DMS53 treated with DMSO at 0.1 percent for 48 hours (cell line): ENCODE measurements around the gene MAGI2.
"Not testable (repeated sequence)": the region's sequence is repeated elsewhere in the genome, so short reads cannot be mapped to it uniquely, and the experiment has no call there.

Source experiments
- DNase-seq: peaks from one replicate; lab custom pipeline; 2025; ENCODE audit not compliant: unreplicated experiment; lab: John Stamatoyannopoulos, UW

The MAGI2 gene

DNA sequence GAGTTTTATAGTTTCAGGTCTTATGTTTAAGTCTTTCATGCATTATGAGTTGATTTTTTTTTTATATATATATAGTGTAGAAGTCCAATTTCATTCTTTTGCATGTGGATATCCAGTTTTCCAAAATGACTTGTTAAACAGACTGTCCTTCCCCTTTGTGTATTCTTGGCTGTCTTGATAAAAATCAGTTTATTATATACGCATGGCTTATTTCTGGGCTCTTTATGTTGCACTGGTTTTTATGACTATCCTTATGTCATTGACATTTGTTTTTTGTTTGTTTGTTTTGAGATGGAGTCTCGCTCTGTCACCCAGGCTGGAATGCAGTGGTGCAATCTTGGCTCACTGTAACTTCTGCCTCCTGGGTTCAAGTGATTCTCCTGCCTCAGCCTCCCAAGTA lies 485.9 kb downstream of the MAGI2 start:
- not testable (repeated sequence) for DNase-seq

DNA sequence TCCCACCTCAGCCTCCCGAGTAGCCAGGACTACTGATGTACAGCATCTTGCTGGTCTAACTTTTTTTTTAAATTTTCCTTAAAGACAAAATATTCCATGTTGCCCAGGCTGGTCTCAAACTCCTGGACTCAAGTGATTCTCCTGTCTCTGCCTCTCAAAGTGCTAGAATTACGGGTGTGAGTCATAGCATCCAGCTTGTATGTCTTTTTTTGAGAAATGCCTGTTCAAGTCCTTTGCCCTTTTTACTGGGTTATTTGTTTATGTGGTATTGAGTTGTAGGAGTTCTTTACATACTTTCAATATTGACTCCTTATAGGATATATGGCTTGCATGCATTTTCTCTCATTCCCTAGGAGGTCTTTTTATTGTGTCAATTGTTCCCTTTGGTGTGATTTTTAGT lies 486.4 kb downstream of the MAGI2 start:
- no peak for DNase-seq

DNA sequence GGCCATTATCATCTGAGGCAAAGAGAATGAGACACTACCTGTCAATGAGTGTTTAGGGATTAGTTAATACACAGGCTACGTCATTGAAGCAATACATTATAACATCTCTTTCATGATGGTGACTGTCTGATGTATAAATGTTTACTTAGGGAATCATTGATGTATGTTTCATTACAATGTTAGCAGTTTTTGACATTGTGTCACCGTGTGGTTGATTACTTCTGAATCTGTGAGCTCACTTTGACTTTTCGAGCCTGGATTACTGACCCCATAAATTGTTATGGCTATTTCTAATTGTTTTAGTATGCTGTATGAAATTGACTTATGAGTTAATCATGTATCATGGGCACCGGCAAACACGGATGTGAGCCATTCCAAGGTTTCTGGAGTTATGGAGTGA lies 494.0 kb downstream of the MAGI2 start:
- DNase-seq = no peak

DNA sequence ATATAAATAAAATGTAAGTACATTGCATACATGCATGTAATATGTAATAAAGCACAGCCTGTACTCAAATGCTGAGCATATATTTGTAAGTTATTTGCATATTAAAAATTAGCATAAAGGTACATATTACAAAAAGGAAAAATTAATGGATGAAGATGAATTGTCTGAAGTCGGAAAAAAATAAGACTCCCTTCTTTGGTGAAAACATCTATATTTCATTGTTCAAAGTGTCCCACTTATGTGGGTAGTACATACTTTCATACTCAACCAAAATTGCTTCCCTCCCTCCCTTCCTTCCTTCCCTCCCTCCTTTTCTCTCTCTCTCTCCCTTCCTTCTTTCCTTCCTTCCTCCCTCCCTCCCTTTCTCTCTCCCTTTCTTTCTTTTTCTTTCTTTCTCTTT lies 498.1 kb downstream of the MAGI2 start:
- DNase-seq = no peak

DNA sequence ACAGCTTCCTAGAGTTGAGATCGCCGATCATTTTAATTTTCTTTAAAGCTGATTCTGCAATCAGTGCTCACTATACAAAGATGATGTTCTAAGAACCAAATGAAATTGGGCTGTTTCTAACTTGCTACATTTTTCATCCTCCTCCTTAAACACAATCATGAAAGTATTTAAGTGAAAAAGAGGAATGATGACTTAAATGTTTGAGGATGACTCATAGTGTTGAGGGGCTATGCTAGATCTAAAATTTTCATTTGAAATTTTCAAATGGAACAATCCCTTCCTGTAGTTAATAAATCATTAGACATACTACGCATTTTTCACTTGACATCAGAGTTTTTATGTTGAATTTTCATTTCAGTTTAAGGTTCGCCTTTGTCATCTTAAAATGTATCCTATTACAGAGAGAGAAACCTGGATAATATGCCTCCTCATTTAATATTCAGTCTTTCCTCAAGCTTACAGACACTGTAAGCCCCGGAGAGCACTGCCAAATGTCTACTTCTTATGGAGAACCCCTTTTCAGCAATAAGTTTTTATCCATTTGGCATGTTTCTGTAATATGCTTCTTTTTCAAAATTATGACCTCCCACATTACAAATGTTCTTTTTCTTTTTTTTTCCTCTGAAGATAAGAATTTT lies 499.6 kb downstream of the MAGI2 start:
- no peak for DNase-seq

DNA sequence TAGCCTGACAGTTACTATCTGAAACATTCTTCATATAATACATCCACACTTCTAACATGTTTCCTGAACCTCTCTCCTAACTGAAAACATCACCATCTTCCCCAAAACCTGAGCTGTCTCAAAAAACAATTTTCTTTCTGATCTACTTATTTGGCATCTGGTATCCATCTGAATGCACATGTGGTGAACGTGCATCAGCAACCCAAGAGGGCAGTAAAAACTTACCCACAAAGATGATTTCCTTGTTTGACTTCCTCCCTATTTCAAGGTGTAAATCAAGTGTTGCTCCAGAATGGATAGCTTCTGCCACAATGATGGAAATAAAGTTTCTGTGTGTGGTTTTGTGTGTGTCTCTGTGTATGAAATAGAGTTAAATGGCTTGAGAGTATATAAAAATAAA lies 500.4 kb downstream of the MAGI2 start:
- no peak for DNase-seq

DNA sequence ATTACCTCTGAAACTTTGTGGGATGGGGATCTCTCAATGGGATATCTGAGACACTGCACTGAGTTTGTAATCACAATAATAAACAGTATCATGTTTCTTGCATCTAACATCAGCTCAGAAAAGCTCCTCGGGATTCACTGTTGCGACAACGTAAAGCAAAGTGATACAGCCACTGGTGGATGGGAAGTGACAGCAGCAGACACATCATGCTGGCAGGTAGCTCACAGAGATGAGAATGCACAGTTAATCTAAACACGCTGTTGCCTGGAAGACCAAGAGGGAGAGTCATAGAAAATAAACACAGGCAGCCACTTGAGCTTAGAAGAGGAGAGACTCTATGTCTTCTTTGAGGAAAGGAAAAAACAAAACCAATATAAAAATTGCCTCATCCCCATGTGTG lies 513.8 kb downstream of the MAGI2 start:
- peak; percentile 96 for DNase-seq

DNA sequence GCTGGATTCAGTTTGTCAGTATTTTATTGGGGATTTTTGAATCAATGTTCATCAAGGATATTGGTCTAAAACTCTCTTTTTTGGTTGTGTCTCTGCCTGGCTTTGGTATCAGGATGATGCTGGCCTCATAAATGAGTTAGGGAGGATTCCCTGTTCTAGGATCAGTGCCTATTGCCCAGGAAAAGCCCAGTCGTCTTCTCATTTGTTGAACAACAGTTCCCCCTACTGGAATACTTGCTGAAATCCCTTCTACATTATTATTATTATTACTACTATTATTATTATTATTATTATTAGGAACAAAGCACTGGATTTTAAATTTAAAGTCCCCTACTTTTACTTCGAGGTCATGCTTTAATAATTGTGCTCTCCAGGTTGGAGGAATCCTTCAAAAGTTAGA lies 528.9 kb downstream of the MAGI2 start:
- DNase-seq = peak; percentile 2

DNA sequence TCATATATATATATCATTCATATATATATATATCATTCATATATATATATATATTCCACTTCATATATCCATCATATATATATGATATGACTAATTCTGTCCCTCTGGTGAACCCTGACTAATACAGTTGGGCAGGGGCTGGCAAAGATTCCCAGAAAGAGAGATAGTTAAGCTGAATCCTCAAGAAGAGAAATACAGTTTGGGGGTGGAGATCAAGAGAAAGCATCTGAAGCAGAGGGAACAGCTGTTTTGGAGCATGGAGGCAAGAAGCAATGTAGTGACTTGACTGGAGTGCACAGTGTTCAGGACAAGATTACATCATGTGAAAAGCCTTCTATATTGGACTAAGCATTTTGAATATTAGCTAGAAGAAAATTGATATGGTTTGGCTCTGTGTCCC lies 540.7 kb downstream of the MAGI2 start:
- no peak for DNase-seq

DNA sequence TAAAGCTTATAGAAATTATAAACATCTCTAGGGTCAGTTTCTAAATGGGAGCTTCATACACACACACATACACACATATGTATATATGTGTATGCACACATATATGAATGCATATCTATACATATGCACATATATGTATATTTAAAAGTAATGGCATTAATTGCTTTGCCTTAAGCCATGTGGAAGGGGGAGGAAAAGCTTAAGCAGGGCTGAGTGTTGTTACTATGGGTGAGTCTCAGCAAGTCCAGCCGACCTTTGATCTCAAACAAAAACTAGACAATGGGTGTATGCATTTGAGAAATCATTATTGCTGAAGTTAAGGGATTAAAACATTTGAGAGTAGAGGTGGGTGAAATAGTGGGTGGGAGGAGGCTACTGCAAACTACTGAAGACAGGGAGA lies 546.7 kb downstream of the MAGI2 start:
- no peak for DNase-seq

DNA sequence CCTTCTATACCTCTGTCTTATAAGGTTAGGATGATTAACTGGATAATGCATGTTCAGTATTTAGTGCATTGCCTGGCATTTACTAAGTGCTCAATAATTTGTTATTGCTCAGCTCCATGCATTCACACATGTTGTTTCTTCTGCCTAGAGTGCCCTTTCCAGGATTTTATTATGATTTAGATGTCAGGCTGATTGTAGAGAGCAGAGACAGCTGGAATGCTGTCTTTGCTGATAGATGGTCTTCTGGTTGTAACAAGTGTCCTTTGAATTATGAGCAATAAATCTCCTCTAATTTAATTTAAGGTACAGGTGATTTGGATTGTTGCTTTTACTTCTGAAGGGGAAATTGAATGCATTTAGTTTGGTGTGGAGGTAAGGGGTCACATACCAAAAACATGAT lies 548.0 kb downstream of the MAGI2 start:
- DNase-seq = no peak

DNA sequence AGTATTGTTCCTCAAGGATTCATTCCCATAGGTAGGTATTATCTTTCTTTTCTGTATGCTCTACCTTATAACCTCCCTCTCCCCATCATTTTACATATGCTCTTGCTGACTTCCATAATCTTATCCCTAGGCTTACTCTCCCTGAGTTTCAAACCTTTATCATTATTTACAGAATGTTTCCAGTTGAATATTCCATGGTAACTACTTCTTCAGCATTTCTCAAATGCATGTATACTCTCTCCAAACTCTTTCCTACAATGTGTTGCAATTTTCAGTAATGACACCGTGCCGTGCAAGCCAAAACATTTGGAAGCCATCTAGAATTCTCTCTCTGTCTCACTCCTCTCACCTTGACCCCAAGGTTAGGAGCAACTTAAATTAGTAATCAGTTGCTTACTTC lies 548.5 kb downstream of the MAGI2 start:
- no peak for DNase-seq

DNA sequence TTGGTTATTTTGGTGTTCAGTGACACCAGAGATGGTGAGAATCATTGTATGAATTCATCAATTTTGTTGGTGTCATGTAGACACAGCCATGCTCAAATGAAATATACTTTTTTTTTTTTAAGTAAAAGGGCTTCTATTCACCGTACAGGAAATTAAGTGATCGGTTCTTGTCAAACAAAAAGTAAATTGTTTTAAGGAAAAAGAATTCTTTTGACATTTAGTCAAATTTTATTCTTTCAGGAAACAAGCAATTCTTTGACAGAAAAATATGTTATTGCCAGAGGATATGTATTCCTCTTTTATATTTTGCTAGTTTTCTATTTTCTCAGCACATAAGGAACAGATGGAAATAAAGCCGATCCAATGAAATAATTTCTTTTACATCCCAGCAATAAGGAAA lies 551.9 kb downstream of the MAGI2 start:
- no peak for DNase-seq

DNA sequence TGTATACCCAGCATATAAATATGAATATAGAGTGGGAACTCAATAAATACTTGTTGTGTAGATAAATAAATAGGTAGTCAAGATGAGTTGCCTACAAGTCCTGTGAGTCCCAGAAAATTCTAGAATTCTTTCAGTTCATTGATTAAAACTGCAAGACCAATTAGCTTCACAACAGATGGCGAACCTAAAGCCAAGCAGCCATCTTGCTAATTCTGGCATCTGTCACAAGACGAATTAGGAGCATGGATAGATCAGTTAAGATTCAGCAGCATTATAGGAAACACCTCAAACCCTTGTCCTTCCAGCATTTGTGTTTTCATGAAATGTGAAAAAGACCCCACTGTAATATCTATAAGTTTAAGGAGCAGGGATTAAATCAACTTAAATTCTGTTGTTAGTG lies 552.7 kb downstream of the MAGI2 start:
- no peak for DNase-seq

DNA sequence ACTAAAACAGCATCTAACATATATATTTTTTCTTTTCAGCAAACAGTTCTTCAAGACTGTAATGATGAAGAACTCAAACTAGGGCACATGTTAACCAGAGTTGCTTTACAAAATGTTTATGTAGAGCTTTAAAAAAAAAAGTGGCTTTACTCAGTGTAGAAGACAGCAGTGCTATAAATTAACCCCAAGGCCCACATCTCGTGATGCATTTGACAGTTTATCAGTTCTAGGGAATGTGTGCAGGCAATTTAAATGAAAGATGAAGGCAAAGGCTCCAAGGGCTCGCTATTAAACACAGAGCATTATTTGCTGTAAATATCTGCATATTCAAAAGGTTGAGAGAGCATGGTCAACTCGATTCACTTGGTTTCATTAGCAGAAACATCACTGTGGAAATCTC lies 558.1 kb downstream of the MAGI2 start:
- DNase-seq = no peak

DNA sequence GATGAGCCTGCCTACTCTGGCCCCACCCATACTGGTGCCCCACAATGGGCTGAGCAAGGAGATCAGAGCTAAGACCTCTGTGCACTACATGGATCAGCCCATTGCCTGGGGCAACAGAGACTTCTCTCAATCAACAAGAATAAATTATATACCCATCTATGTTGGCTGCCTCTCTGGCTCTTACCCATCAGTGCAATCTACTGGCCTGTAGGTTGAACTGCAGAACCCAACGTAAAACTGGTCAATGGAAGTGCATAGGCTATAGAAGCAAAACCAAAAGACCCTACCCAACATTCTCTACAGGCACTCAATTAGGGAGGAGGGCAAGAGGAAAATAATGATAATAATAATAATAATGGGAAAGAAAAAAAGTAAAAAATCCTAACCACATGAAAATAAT lies 574.3 kb downstream of the MAGI2 start:
- DNase-seq = no peak

DNA sequence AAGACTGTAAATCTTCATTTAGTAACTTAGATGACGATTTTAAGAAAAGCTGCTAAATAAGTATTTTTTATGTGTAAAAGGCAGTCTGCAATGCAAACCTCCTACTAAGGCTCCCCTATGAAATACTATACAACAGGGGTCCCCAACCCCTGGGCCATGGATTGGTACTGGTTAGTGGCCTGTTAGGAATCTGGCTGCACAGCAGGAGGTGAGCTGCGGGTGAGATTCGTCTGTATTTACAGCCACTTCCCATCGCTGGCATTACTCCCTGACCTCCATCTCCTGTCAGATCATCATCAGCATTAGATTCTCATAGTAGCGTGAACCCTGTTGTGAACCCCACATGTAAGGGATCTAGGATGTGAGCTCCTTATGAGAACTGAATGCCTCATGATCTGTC lies 580.4 kb downstream of the MAGI2 start:
- no peak for DNase-seq

DNA sequence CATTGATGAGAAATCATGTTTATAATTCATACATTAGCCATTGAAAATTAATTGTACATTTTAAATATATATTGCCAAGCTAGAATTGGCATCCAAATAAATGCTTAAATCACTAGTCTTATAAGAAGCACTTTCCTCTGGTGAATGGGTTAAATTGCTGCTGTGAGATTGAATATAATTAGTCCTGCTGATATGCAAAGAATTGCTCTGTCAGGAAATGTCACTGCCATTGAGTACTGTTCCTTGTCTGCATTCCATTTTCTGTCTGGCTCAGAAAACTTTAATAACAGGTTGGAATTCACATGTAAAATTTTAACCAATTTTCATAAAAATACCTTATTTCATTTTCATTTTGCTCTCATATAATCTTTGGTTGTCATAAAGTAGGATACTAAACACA lies 589.1 kb downstream of the MAGI2 start:
- no peak for DNase-seq

DNA sequence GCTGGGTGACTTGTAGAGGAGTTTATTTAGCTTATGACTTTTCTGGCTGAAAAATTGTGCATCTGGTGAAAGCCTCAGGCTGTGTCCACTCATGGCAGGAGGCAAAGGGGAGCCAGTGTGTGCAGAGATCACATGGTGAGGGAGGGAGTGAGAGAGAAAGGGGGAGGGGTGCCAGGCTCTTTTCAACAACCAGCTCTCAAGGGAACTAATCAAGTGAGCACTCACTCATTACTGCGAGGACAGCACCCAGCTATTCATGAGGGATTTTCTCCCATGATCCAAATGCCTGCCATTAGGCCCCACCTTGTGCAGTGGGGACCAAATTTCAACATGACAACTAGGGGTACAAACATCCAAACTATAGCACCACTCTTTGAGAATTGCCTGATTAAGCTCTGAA lies 590.2 kb downstream of the MAGI2 start:
- no peak for DNase-seq

DNA sequence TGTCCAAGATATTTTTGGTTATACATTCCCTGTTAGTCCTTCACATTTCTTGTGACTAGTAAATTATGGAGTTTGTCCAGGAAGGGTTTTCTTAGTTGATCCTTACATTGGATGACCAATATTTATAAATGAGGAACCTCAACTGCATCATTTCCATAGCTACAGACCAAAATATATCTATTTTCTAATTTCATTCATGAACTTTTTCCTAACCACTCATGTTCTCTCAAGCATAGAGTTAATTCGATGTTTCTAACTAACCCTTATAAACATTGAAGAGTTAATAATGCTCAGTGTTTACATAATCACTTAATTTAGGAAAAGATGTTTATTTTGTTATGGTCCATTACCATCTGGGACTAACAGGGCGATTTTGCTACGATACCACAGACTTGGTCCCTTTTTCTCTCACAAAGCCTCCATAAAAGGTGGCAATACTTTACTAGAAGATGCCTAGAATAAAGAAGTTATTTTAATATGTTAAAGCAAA lies 591.0 kb downstream of the MAGI2 start:
- DNase-seq = no peak

DNA sequence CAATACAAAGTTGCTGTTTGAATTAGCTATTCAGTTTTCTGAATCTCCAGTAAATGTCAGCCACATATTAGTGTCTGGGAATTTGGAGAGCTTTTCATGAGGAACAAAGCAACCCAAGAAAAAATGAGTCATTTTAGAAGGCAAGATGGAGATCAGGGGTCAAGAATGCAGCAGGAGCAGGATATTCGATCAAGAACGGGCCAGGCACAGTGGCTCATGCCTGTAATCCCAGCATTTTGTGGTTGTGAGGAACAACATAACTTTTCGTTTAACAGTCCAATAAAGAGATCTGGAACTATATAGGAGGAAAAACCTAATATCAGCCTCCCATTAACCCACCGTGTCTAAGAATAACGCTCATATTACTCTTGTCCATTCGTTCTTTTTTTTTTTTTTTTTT lies 600.5 kb downstream of the MAGI2 start:
- DNase-seq = no peak

DNA sequence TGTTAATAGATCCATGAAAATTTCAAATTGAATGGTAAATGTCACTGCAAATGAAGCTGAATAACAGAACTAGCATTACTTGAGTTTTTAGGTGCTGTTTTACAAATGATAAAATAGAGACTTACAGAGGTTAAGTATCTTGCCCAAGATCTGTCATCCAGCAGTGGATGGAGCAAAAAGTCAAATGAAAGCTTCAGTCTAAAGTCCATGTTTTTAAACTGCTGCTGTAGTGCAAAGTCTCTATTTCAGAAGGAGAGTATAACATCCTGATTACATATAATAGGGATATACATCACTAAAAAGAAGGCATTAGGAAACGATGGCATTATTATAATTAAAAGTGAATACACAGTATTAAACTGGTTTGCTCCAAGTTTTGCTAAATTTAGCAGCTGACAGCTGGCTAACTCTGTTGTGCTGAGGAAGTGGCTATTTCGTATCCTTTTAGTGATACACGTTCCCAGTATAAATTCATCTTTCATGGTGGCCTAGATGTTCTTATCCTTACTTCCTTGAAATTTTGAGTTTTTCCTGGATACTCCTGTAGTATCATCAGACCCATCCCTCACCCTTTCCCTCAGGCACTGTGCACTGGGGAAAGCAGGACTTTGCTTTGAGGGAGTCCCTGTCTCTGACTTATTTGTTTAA lies 603.2 kb downstream of the MAGI2 start:
- no peak for DNase-seq

DNA sequence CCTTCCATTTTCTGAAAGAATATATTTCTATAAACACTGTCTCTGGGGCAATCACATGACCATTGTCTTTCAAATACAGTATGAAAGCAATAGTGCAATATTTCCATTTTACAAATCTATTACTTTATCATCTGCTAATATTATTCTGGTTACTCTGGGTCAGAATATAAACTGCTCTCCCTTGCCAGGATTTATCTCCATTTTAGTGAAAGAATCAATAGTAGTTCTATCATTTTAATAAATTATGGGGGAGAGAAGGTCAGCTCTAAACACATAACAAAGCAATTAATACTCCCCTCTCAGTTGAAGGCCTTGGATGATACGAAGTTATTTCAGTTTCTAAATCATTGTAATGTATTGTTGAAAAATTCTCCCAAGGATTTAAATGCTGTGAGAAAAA lies 608.3 kb downstream of the MAGI2 start:
- DNase-seq = no peak
